GM19043 (cell line): ENCODE results near the gene SORD.
"Not testable (repeated sequence)": the region's sequence is repeated elsewhere in the genome, so short reads cannot be mapped to it uniquely, and the experiment has no call there.

Experiments used
- ATAC-seq: cut with Tn5 transposase; IDR thresholded peaks from one replicate; pipeline ENCODE4 v1.9.1; 2021; ENCODE audit warnings: low read depth; ENCODE audit not compliant: unreplicated experiment

The SORD gene

DNA sequence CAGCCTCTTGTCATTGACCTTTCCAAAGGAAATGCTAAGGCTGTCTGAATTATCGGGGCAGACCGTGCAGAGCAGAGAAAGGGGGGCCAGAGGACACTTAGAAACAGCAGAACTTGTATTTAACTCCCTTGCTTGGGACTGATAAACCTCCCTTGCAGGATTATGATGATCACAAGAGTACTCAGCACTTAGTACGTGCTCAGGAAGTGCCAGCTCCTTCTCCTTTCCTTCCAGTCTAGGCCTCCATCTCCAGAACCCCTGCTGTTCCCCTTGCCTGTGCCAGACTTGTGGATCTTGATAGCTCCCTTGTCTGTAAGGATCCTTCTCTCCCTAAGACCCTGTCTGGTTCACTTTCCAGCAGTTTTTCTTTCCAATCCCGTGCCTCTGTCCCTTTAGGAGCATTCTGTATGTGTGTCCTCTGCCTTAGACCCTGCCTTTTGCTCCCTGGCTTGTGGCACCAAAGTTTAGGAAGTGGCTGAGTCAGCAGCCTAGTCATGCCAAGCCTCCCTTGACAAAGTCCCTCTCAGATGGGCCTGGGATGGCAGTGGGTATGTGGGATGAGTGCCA, 747 bp downstream of the SORD start:
- ATAC-seq = no peak

DNA sequence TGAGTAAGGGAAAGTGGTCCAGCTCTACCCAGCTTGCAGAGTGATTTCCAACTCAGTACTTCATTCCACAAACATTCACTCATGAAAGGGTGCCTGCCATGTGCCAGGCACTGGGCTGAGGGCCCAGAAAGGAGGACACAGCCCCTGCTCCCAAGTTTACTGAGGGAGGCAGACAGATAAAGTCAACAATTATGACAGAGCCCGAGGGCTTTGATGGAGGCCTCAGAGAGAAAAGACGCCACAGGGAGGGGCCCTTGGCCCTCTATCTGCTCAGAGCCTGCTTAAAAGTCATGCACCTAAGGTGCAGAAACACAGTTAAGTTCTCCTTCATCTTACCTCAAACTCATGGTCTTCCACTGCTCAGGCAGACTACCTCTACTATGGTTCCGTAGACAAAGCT, 1.7 kb downstream of the SORD start:
- not testable (repeated sequence) for ATAC-seq

DNA sequence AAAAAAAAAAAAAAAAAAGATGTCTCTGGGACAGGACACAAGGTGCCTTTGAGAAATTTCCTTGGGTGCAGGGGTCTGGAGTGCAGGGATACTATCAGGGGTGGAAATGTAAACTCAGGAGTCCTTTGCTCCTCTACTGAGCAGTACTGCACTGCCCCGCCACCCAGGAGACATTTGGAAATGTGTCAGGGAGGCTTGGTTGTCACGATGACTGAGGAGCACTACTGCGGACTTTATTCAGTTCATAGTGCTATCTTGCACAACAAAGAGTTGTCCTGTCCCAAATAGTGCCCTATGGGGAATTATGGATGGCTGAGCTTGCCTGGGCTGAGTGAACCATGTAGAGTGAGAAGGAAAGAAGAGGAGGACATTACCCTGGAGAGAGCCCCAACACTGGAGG, 2.6 kb downstream of the SORD start:
- not testable (repeated sequence) for ATAC-seq

DNA sequence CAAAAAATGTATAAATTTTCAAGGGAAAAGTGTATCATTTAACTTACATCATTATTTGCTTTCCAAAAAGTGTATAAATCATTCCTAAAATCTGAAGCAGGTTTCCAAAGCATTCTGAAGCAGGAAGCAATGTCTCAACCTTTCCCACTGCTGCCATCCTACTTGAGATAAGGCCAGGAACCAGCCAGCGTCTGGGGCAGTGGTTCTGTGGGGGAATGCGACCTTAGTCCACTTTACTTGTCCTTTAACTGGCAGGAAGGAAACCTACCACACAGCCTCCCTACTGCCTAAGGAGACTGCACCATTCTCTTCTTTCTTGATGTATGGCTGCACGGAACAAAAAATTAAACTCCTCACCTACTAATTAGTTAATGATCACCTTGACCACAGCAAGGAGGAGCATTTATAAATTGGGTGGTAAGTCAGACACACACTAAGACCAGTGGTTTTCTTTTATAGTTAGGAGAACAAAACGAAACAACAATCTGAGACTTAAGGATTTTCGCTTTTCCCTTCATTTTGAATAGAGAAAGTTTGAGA, 3.7 kb downstream of the SORD start:
- no peak for ATAC-seq

DNA sequence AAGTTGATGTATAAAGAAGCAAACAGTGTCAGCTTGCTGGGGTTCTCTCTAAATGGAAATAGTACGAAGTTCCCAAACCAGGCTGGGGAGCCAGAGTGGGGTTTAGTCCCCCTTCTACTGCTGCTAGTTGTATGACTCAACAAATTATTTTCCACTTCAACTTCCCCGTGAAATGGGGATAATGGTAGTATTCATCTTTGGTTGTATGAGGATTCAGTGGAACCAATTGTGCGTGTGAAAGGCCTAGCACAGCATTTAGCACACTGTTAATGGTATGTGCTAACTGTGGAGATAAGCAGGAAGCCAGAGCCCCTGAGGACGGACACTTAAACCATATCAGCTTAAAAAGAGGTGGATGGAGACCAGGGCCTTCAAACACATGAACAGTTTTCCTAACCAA, 4.2 kb downstream of the SORD start:
- ATAC-seq = no peak

DNA sequence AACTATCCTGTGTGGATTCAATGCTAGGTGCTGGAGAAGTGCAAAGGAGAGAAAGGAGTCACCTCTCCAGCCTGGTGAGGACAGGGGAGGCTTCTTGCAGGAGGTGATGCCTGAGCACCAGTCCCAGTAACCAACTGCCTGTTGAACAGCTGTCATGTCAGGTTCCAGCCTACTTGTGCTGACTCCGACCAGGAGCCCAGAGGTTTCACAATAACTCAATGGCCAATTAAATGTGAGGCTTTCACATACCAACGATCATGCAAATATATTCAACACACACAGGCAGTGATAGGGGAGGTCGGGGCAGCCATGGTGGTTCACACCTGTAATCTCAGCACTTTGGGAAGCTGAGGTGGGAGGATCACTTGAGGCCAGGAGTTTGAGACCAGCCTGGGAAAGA, 7.7 kb downstream of the SORD start:
- no peak for ATAC-seq

DNA sequence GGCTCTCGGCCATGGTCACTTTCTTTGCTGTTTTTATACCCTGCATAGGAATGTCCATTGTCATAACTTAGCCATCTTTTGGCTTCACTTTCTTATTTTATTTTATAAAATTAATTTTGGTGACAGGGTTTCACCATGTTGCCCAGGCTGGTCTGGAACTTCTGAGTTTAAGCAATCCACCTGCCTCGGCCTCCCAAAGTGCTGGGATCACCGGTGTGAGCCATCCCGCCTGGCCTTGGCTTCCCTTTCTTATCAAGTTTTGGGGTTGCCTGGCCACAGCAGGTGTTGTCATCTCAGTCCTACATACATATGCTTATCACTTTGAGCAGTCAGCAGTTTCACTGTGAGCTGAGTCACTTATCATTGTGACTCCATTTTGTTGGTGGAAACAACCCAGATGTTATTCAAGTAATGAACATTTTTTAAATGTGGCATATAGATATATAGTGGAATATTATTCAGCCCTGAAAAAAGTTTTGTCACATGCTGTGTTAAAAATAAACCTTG, 8.6 kb downstream of the SORD start:
- ATAC-seq = not testable (repeated sequence)

DNA sequence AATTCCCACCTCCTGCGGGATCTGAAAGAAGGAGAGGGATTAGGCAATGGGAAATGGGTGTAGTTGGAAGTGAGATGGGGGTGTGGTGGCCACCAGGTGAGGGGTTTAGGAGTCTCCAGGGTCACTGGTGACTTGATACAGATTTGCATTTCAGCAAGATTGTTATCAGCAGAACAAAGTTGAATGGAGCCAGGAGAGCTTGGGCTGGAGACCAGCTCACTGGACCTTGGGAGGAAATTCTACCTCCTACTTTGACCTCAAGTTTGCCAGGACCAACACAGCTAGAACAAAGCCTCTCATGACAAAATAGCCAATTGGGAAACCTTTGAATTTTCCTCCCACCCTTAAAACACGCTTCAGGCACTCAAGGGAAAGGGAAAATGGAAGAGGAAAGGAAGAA, 9.5 kb downstream of the SORD start:
- ATAC-seq = not testable (repeated sequence)

DNA sequence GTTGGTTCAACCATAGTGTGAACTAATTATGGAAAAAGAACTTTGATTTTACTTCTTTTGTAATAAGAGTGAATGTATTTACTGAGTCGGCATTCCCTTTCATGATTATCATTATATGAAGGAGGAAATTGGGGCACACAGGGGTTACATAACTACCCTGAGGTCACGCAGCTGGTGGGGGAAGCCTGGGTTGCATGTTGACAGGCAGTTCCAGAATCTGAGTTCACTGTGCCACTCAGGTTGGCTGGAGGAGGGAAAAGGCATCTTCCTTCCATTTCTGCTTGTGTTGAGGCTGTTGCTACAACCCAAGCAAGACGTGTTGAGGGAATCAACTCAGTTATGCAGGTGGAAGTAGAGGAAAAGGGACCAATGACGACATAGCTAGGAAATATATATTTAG, 11.1 kb downstream of the SORD start:
- ATAC-seq = not testable (repeated sequence)

DNA sequence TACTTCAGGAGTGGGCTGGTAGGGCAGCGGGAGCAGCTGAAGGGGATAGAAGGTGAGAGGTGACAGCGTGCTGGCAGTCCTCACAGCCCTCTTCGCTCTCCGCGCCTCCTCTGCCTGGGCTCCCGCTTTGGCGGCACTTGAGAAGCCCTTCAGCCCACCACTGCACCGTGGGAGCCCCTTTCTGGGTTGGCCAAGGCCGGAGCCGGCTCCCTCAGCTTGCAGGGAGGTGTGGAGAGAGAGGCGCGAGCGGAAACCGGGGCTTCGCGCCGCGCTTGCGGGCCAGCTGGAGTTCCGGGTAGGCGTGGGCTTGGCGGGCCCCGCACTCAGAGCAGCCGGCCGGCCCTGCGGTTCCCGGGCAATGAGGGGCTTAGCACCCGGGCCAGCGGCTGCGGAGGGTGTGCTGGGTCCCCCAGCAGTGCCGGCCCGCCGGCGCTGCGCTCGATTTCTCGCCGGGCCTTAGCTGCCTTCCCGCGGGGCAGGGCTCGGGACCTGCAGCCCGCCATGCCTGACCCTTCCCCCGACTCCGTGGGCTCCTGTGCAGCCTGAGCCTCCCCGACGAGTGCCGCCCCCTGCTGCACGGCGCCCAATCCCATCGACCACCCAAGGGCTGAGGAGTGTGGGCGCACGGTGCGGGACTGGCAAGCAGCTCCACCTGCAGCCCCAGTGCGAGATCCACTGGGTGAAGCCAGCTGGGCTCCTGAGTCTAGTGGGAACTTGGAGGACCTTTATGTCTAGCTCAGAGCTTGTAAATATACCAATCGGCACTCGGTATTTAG, 11.8 kb downstream of the SORD start:
- ATAC-seq = not testable (repeated sequence)

DNA sequence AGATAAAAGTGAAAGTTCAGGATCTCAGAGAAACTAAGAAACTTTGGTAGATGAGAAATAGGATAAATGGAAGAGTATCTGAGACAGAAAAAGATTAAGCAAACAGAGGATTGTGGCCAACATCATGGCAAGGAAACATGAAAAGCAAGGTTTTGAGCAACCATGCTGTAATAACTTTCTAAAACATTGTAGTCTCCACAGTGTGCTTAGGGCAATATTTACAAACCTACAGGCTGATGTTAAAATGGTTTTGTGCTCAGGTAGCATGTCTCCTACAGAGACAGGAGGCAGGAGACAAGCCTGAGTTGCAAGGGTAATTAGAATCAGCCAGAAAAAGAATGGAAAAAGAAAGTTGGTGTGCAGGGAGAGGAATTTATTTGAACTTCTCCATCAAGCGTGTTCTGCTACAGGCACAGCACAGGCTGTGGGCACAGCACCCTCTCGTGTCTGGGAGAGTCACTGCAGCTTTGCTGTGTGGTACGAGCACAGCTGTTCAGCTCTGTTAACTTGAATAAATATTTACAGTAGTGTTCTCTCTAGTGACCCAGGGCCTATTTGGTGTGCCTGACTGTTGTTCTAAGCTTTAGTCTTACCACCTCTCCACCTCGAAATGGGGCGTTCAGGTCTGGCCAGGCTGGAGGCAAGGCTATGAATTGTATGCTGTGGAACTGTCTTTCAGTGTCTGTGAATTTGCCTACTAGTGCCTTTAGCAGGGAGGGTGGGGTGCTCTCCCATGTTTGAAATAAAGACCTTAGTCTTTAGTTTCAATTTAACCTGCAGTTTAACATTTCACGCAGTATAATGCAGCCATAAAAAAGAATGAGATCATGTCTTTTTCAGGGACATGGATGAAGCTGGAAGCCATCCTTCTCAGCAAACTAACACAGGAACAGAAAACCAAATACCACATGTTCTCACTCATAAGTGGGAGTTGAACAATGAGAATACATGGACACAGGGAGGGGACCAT, 14.1 kb downstream of the SORD start:
- peak; percentile 74 for ATAC-seq

DNA sequence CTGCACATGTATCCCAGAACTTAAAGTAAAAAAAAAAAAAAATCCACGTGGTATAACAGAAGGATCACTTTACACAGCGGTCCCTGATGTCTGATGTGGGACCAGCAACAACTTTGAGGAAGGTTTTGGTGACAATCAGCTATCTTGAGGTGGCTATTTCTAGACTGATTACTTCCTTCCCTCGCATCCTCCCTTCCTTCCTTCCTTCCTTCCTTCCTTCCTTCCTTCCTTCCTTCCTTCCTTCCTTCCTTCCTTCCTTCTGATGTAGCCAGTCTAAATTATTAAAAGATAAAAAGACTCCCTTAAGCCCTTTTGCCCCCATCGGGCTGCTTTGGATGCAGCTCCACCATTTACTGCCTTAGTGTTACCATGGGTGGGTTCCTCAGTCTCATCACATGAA, 14.9 kb downstream of the SORD start:
- no peak for ATAC-seq

DNA sequence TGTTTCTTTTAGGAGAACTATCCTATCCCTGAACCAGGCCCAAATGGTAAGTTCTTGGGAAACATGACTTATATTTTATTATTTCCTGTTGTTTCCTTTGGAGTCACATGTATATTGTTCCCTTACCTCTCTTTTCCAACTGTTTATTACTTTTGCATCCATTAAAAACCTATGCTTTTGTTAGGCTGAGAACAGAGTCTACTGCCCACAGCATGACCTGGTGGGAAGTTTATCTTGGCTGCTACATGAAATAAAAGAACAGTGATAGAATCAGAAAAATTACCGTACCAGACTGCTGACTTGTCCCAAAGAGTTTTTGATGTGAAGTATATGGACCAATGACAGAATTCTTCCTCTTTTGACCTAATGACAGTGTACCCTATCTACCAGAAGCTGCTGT, 17.4 kb downstream of the SORD start:
- not testable (repeated sequence) for ATAC-seq

DNA sequence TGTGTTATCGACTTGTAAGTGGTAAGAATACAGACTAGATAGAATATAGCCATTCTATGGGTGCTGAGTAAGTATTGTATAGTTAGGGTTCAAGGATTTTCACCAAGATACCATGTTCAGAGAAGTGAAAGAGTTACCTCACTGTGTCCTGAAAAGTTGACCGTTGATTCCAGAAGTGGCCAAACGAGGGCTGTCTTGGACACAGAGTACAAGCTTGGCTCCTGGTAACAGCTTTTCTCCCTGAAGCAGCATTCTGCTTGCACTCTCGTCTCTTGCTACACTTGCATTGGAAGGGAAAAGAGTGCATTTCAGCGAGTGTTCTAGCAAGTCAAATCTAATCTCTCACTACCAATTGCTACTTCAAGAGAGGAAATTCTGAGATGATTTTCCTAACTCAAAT, 18.5 kb downstream of the SORD start:
- not testable (repeated sequence) for ATAC-seq

DNA sequence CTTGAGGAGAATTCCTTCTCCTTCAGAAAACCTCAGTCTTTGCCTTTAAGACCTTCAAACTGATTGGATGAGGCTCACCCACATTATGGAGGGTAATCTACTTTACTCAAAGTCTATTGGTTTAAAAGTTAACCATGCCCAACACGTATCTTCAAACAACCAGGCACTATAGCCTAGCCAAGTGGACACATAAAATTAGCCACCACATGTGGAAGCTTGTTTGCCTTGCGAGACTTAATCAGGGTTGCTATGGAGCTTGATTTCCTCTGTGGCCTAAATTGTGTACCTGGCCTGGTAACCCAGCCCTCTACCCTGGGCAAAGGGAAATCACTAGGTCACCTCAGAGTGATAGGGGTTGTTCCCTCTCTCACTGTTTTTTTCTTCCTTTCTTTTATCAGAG, 19.9 kb downstream of the SORD start:
- ATAC-seq = not testable (repeated sequence)

DNA sequence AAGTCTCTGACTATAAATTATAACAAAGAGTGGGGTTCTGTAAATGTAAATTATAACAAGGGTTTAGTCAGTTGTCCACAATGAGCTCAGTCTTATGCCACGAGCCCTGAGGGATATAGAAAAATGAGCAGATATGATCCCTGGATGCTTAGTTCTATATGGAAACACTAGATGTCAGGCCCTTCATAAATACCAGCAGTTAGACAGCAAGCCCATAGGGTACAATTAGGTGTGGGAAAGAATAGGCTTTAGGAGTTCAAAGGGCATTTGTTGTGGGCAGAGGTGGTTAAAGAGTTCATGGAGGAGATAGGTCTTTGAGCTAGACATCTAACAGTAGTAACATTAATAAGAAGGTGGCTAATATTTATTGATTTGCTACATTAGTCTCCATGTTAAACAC, 21.3 kb downstream of the SORD start:
- not testable (repeated sequence) for ATAC-seq

DNA sequence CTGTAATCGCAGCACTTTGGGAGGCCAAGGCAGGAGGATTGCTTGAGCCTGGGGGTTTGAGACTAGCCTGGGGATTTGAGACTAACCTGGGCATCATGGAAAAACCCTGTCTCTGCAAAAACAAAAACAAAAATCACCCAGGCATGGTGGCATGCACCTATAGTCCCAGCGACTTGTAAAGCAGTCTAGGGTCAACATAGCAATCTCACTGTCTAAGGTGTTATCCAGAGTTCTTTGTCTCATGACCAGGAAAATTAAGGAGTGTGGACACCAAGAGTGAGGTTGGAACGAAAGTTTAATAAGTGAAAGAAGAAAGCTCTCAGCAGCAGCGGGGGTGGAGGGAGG, 25.4 kb downstream of the SORD start:
- ATAC-seq = not testable (repeated sequence)

DNA sequence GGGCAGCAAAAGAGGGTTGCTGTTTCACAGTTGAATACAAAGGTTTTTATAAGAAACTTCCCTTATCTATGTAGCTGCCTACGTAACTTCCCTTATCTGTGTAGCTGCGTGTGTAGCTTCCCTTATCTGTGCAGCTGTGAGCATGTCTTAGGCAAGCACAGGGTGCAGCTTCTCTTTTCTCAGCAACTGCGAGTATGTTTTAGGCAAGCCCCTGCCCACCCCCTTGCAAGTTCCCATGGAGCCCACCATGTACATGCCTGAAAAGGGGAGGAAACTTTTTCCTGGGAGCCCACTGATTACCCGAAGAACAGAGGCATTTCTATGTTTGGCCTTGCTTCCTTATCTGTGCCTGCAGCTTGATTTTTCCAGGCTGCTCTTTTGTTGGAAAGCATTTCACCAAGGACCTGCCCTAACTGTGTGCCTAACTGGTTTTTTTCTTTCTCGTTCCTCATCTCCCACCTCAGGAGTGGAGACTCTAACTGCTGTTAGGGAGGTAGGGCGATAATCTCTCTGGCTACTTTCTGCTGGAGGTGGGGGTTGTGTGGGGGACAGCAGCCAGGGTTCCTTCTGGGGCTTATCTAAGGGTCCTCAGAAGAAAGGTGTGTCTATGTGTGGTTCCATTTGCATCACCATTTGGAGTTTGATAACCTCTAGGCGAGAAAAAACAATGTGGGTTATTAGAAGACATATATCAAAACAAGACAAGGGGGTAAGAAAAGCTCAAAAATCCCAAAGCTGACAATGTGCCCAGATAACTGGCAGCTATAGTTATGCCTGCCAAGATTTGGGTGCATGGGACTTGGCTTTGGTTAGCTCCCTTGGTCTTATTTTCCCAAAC, 26.0 kb downstream of the SORD start:
- no peak for ATAC-seq

DNA sequence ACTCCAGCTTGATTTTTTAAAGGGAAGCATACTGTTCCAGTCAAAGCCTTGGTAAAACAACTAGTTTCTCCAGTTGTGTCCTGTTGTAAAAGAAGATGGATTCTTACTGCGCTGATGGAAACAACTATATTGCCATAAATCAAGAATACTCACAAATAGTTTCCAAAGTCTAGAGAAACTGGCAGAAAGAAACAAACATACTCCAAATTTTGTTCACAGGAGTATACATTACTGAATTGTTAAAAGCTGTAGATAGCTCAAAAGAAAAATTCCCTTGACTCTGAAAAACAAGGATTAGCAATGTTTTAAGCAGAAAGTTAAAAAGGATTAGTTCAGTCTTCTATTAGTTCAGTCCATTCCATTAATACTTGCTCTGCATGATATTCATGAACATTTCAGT, 27.6 kb downstream of the SORD start:
- ATAC-seq = no peak

DNA sequence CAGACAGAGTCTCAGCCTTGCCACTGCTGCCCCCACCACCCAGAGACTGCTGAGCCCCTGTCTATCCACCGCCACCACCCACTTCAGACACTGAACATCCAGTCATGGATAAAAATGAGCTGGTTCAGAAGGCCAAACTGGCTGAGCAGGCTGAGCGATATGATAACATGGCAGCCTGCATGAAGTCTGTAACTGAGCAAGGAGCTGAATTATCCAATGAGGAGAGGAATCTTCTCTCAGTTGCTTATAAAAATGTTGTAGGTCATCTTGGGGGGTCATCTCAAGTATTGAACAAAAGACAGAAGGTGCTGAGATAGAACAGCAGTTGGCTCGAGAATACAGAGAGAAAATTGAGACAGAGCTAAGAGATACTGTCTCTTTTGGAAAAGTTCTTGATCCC, 29.7 kb downstream of the SORD start:
- ATAC-seq = not testable (repeated sequence)
